Bronchial epithelial cell (primary cell): Measurements from ENCODE around the gene CHGA. TPM values are rescaled to one million over a fixed set of nuclear protein-coding genes. Genes with fewer than 3 reads are reported as not detected.

Experiments used
- DNase-seq: peaks from one replicate; pipeline ENCODE4 v3.0.0-alpha.2; 2010; ENCODE audit warnings: low read depth
- FAIRE-seq: peaks from 2 replicates; lab custom pipeline; 2011; peaks lifted over from hg19 to GRCh38; lab: Jason Lieb, UNC
- H3K27me3 ChIP-seq: 2 replicates; pipeline ENCODE4 v1.5.1; 2011; ENCODE audit warnings: low read length; ENCODE audit not compliant: control insufficient read depth, insufficient read depth
- H3K36me3 ChIP-seq: 2 replicates; pipeline ENCODE4 v1.5.1; 2011; ENCODE audit warnings: low read length; ENCODE audit not compliant: control insufficient read depth, insufficient read depth
- H3K4me3 ChIP-seq: 2 replicates; pipeline ENCODE4 v1.5.1; 2011; ENCODE audit warnings: mild to moderate bottlenecking, low read depth, low read length, control low read depth
- total RNA-seq: library from RNA; depleted of rRNA; stranded (reverse); fragments of >200 nt; gene quantifications from 2 replicates; pipeline ENCODE4 v1.2.1, GENCODE V29; 2014
- TF ChIP-seq, protein P1 (sequence below): IDR thresholded peaks from 2 replicates; pipeline ENCODE4 v1.5.1; 2011; ENCODE audit warnings: mild to moderate bottlenecking, moderate library complexity, low read length, control low read depth, inconsistent platforms; ENCODE audit not compliant: insufficient read depth, severe bottlenecking

CHGA gene
- total RNA-seq, 1 donor from 2014 or later: not detected

DNA sequence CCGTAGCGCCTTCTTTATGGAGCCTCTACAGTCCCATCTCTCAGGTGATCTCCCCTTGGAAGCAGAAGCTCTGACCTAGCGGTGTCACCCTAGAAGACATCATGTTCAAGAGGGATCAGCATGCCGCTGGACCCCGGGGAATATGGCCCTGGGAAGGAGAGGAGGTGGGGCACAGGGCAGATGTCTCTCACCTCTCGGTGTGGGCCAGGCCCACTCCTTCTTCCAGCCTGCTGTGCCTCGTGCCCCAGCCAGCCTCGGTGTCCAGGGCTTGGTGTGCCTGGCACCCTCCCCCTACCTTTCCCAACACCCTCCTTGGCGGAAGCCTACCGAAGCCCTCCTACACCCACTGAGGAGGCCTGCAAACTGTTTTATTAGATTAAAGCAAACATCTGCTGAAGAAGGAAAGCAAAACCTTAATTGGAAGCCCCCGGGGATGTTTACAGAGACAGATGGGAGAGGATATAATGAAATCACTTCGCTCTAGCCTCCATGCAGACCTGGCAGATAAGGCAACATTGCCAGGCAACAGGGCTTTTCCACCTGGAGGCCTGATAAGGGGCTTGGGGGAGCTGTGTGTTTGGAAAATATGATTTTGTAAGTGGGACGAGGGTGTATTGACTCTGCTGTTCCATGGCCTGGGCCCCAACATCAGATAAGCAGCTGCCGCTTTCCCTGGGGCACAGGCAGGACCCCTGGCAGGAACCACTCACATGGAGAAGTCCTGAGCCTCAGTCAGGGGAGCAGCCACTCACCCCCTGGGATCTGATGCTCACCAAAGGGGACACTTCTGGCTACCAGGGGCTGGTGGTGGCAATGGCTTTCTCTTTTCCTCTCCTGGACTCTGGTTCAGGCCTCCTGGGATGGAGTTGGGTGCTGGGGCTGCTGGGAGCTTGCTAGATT is 5.7 kb upstream of the CHGA start:
- DNase-seq: no peak
- no peak for FAIRE-seq
- H3K36me3 ChIP-seq: no peaks in the 10 kb centered on the region
- TF ChIP-seq, protein P1, sequence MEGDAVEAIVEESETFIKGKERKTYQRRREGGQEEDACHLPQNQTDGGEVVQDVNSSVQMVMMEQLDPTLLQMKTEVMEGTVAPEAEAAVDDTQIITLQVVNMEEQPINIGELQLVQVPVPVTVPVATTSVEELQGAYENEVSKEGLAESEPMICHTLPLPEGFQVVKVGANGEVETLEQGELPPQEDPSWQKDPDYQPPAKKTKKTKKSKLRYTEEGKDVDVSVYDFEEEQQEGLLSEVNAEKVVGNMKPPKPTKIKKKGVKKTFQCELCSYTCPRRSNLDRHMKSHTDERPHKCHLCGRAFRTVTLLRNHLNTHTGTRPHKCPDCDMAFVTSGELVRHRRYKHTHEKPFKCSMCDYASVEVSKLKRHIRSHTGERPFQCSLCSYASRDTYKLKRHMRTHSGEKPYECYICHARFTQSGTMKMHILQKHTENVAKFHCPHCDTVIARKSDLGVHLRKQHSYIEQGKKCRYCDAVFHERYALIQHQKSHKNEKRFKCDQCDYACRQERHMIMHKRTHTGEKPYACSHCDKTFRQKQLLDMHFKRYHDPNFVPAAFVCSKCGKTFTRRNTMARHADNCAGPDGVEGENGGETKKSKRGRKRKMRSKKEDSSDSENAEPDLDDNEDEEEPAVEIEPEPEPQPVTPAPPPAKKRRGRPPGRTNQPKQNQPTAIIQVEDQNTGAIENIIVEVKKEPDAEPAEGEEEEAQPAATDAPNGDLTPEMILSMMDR: no peak
- peaks cover 2% of the 10 kb centered on the region for H3K27me3 ChIP-seq
- no peak overlapping the region for H3K4me3 ChIP-seq

DNA sequence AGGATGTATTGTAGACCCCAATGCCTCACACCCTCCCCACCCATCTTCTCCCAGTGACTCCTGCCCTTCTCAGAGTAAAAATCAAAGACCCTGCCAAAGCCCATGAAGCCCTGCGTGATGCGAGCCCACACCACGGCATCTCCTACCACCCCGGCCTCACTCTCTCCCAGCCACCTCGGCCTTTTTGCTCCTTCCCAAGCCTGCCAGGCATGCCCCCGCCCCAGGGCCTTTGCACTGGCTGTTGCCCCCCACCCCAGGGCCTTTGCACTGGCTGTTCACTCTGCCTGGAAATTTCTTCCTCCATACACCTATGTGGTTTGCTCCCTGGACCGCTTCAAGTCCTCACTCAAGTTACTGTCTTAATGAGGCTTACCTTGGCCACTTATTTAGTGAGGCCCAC is 5.0 kb upstream of the CHGA start:
- H3K4me3 ChIP-seq: no peak overlapping the region
- peaks cover 5% of the 10 kb centered on the region for H3K27me3 ChIP-seq
- TF ChIP-seq, protein P1: no peak
- FAIRE-seq (no peak), DNase-seq (no peak)
- no peaks in the 10 kb centered on the region for H3K36me3 ChIP-seq

DNA sequence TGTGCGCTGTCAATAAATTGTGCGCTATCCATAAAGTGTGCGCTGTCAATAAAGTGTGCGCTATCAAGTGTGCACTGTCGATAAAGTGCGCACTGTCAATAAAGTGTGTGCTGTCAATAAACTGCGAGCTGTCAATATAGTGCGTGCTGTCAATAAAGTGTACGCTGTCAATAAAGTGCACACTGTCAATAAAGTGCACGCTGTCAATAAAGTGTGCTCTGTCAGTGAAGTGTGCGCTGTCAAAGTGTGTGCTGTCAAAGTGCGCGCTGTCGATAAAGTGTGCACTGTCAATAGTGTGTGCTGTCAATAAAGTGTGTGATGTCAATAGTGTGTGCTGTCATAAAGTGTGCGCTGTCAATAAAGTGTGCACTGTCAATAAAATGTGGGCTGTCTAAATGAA is 2.9 kb upstream of the CHGA start:
- Histone ChIP-seq H3K36me3 (no peaks in the 10 kb centered on the region), H3K4me3 (no peak overlapping the region), H3K27me3 (peaks cover 7% of the 10 kb centered on the region)
- peak; percentile 47 for FAIRE-seq
- no peak for DNase-seq
- TF ChIP-seq, protein P1: no peak

DNA sequence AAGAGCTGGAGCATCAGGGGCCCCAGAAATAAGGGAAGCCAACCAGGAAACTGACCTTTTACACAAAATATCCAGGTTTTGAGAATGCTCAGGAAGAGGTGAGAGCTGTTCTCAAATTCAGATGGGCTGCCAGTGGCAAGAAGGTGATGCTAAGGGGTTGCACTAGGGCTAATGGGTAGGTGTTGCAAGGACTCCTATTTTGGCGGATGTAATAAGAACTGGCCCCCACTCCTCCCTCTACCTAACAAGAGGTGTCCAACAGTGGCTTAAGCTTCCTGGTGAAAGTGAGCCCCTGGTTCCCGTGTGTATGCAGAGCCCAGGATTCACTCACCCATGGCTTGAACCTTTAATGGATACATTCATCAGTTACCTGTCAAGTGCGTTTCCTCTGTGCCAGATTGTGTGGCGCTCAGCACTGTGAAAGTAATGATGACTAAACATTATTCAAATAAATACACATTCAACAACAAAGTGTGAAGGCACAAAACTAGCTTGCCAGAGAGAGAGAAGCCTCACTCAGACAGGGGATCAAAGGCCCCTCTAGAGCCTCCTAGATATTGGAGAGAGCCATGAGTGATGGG is 705 bp upstream of the CHGA start:
- TF ChIP-seq, protein P1: no peak
- FAIRE-seq: peak; percentile 93
- H3K36me3 ChIP-seq: no peaks in the 10 kb centered on the region
- no peak for DNase-seq
- H3K27me3 ChIP-seq: peaks cover 7% of the 10 kb centered on the region
- no peak overlapping the region for H3K4me3 ChIP-seq

DNA sequence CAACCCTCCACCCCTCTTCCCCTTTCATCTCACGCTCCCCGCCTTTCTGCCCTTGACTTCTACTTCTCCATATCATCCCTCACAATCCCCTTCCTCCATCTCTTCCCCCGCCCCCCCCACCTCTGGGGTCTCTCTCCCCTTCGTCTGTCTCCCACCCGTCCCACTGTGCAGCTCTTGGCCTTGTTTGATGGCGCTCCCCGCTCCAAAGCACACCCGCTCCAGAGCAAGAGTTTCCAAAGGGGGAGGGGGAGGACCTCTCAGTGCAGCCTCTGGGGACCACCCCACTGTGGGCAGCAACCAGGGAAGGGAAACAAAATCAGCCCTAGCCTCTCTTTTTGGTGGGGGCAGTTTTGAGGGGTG is 774 bp downstream of the CHGA start:
- DNase-seq (no peak), FAIRE-seq (no peak)
- H3K36me3 ChIP-seq: no peaks in the 10 kb centered on the region
- peaks cover 7% of the 10 kb centered on the region for H3K27me3 ChIP-seq
- TF ChIP-seq, protein P1: no peak
- H3K4me3 ChIP-seq: no peak overlapping the region

DNA sequence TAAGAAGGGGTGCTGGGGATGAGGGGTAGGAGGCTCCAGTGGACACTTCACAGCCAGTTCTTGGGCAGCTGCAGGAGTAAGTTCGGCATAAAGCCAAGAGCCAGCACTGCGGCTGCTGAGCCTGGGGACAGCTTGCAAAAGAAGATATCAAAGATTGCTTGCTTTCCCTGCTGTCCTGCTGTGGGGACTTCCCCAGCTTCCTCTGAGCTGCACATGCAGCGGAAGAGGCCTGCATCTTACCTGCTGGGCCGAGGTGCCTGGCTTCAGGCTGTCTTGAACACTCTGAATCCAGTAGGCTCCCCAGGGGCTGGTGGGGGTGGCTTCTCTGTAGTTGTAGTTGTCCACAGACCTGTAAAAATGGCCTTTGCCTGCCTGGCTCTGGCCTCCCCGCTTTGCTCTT is 1.3 kb downstream of the CHGA start:
- H3K4me3 ChIP-seq: no peak overlapping the region
- FAIRE-seq (no peak), DNase-seq (no peak)
- no peaks in the 10 kb centered on the region for H3K36me3 ChIP-seq
- H3K27me3 ChIP-seq: peaks cover 7% of the 10 kb centered on the region
- TF ChIP-seq, protein P1: no peak
